ENCODE results near the gene BCS1L. TPM values are rescaled to one million over a fixed set of nuclear protein-coding genes. Genes with fewer than 3 reads are reported as not detected.

BCS1L gene
- total RNA-seq, 1 donor from 2014 or later = 36.5 TPM

GRCh38 chr2:218622606-218623365 lies 36.7 kb upstream of the BCS1L start:
- H3K36me3 Mint-ChIP-seq (ENCODE audit: unreplicated experiment) = peaks cover 25% of the 10 kb centered on the region
- no peak overlapping the region for H3K4me3 Mint-ChIP-seq (ENCODE audit: unreplicated experiment)
- H3K4me1 Mint-ChIP-seq (ENCODE audit: unreplicated experiment) = peaks cover 5% of the 10 kb centered on the region
- no peak overlapping the region for H3K27ac Mint-ChIP-seq (ENCODE audit: unreplicated experiment)
- no peak for DNase-seq (ENCODE audit: extremely low spot score, unreplicated experiment)
- H3K27me3 Mint-ChIP-seq (ENCODE audit: unreplicated experiment) = no peaks in the 10 kb centered on the region
- no peak for TF ChIP-seq CTCF (IDR thresholded peaks at IDR 0.05)
- H3K9me3 Mint-ChIP-seq (ENCODE audit: unreplicated experiment) = no peaks in the 10 kb centered on the region

GRCh38 chr2:218623366-218623705 lies 36.1 kb upstream of the BCS1L start:
- no peak overlapping the region for H3K27ac Mint-ChIP-seq (ENCODE audit: unreplicated experiment)
- no peaks in the 10 kb centered on the region for H3K9me3 Mint-ChIP-seq (ENCODE audit: unreplicated experiment)
- H3K36me3 Mint-ChIP-seq (ENCODE audit: unreplicated experiment) = peaks cover 30% of the 10 kb centered on the region
- TF ChIP-seq CTCF (IDR thresholded peaks at IDR 0.05) = no peak
- no peak for DNase-seq (ENCODE audit: extremely low spot score, unreplicated experiment)
- no peaks in the 10 kb centered on the region for H3K27me3 Mint-ChIP-seq (ENCODE audit: unreplicated experiment)
- H3K4me1 Mint-ChIP-seq (ENCODE audit: unreplicated experiment) = peaks cover 5% of the 10 kb centered on the region
- H3K4me3 Mint-ChIP-seq (ENCODE audit: unreplicated experiment) = no peak overlapping the region

- Mint-ChIP-seq H3K27me3 (ENCODE audit: unreplicated experiment) (no peaks in the 10 kb centered on the region), H3K9me3 (ENCODE audit: unreplicated experiment) (no peaks in the 10 kb centered on the region), H3K4me1 (ENCODE audit: unreplicated experiment) (peaks cover 5% of the 10 kb centered on the region), H3K36me3 (ENCODE audit: unreplicated experiment) (peaks cover 25% of the 10 kb centered on the region), H3K27ac (ENCODE audit: unreplicated experiment) (no peak overlapping the region), H3K4me3 (ENCODE audit: unreplicated experiment) (no peak overlapping the region)
- no peak for TF ChIP-seq CTCF (IDR thresholded peaks at IDR 0.05)
- DNase-seq (ENCODE audit: extremely low spot score, unreplicated experiment) = no peak
These were observed 33.1 kb upstream of the BCS1L start for GRCh38 chr2:218626369-218626768.

- Mint-ChIP-seq H3K27ac (ENCODE audit: unreplicated experiment) (no peak overlapping the region), H3K9me3 (ENCODE audit: unreplicated experiment) (no peaks in the 10 kb centered on the region), H3K27me3 (ENCODE audit: unreplicated experiment) (no peaks in the 10 kb centered on the region), H3K4me3 (ENCODE audit: unreplicated experiment) (no peak overlapping the region), H3K4me1 (ENCODE audit: unreplicated experiment) (peaks cover 2% of the 10 kb centered on the region), H3K36me3 (ENCODE audit: unreplicated experiment) (peaks cover 28% of the 10 kb centered on the region)
- TF ChIP-seq CTCF (IDR thresholded peaks at IDR 0.05) = no peak
- no peak for DNase-seq (ENCODE audit: extremely low spot score, unreplicated experiment)
These were observed 31.5 kb upstream of the BCS1L start for GRCh38 chr2:218627939-218628338.

- no peak overlapping the region for H3K4me3 Mint-ChIP-seq (ENCODE audit: unreplicated experiment)
- H3K36me3 Mint-ChIP-seq (ENCODE audit: unreplicated experiment) = peaks cover 45% of the 10 kb centered on the region
- H3K9me3 Mint-ChIP-seq (ENCODE audit: unreplicated experiment) = no peaks in the 10 kb centered on the region
- H3K27me3 Mint-ChIP-seq (ENCODE audit: unreplicated experiment) = no peaks in the 10 kb centered on the region
- no peak for DNase-seq (ENCODE audit: extremely low spot score, unreplicated experiment)
- no peaks in the 10 kb centered on the region for H3K4me1 Mint-ChIP-seq (ENCODE audit: unreplicated experiment)
- no peak for TF ChIP-seq CTCF (IDR thresholded peaks at IDR 0.05)
- H3K27ac Mint-ChIP-seq (ENCODE audit: unreplicated experiment) = no peak overlapping the region
These were observed 27.6 kb upstream of the BCS1L start for GRCh38 chr2:218631837-218632236.
